LNCaP clone FGC (cell line): ENCODE data around the gene OGFOD2.

Source experiments
- DNase-seq: peaks from one replicate; pipeline ENCODE4 v3.0.0-alpha.2; 2011; ENCODE audit warnings: low read depth
- H3K4me3 ChIP-seq: 2 replicates; pipeline ENCODE4 v1.5.1; 2011; ENCODE audit warnings: mild to moderate bottlenecking, low read depth, low read length, control low read depth
- CTCF ChIP-seq: IDR thresholded peaks from 2 replicates; pipeline ENCODE4 v1.5.1; 2012; ENCODE audit warnings: mild to moderate bottlenecking; ENCODE audit not compliant: control insufficient read depth, insufficient read depth; ENCODE audit errors: extremely low read depth

Gene OGFOD2

GRCh38 chr12:122974892-122975789, at the start of gene OGFOD2:
Gene OGFOD2 (plus strand): TSS chr12:122975244. CDS start chr12:122975252, 8 bp downstream.
- TF ChIP-seq CTCF, result no peak
- peak within 1 kb of the TSS; percentile 77 for H3K4me3 ChIP-seq
- DNase-seq, result peak; percentile 71

- no peak overlapping the region for H3K4me3 ChIP-seq
- DNase-seq, result no peak
- no peak for TF ChIP-seq CTCF
These were observed 47.2 kb upstream of the OGFOD2 start for GRCh38 chr12:122927756-122928403.

- DNase-seq, result no peak
- no peak overlapping the region for H3K4me3 ChIP-seq
- no peak for TF ChIP-seq CTCF
These were observed 46.5 kb upstream of the OGFOD2 start for GRCh38 chr12:122928404-122929147.

- TF ChIP-seq CTCF, result no peak
- no peak overlapping the region for H3K4me3 ChIP-seq
- DNase-seq, result no peak
These were observed 45.9 kb upstream of the OGFOD2 start for GRCh38 chr12:122929148-122929538.

- TF ChIP-seq CTCF, result no peak
- no peak for DNase-seq
- H3K4me3 ChIP-seq, result no peak overlapping the region
These were observed 45.2 kb upstream of the OGFOD2 start for GRCh38 chr12:122929812-122930211.

GRCh38 chr12:122932207-122932606, 42.8 kb upstream of the OGFOD2 start:
- no peak overlapping the region for H3K4me3 ChIP-seq
- no peak for TF ChIP-seq CTCF
- DNase-seq, result no peak
